ENCODE measurements around the gene ZNF33A. TPM values are rescaled to one million over a fixed set of nuclear protein-coding genes. Genes with fewer than 3 reads are reported as not detected.

ZNF33A gene
- total RNA-seq (2022; extraction: Qiagen RNA extraction) = 5.4 to 8.2 TPM (median 6.0 TPM) in 5 replicates

DNA sequence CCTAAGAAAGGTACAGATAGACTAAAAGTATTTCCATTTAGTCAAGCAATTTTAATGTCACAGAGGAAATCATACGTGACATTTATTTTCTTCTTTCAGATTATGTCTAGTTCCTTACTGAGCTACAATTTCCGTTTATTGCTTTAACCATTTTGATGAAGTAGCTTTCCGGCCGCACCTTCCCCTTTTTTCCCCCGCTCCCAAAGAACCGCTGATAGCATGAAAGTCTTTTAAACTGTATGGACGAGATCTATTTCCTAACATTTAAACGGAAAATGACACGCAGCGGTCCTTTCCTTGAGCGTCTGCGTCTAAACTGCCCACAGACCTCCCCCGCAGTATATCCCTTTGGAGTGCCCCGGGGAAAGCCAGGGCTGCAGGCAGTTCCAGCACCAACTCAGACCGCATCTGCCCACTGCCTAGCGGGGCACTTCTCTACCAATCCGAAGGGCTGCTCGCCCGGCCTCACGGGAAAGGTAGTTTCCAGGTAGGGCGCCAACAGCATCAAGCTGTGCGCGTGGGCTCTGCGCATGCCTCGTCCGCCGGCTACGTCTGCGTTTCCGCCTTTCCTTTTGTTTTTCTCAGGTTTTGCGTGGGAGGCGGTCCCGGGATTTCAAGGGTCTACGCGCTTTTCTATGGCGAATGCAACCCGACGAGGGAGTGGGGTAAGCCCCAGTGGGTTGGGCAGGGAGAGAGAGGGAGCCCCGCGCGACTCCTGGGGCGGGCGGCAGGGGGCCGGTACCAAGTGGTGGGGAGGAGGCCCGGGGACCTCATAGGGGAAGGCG lies at the start of gene ZNF33A:
Gene ZNF33A, plus strand, starts transcription at position 557 of the 785 bp plus-strand sequence. CDS start 1,667 bp downstream, outside the sequence.

GRCh38 chr10:37976091-37976879 lies 34.2 kb upstream of the ZNF33A start, which contains the start of gene ZNF25:
ZNF25 (minus strand) TSS chr10:37976647; CDS start chr10:37971722, 4,925 bp downstream.

DNA sequence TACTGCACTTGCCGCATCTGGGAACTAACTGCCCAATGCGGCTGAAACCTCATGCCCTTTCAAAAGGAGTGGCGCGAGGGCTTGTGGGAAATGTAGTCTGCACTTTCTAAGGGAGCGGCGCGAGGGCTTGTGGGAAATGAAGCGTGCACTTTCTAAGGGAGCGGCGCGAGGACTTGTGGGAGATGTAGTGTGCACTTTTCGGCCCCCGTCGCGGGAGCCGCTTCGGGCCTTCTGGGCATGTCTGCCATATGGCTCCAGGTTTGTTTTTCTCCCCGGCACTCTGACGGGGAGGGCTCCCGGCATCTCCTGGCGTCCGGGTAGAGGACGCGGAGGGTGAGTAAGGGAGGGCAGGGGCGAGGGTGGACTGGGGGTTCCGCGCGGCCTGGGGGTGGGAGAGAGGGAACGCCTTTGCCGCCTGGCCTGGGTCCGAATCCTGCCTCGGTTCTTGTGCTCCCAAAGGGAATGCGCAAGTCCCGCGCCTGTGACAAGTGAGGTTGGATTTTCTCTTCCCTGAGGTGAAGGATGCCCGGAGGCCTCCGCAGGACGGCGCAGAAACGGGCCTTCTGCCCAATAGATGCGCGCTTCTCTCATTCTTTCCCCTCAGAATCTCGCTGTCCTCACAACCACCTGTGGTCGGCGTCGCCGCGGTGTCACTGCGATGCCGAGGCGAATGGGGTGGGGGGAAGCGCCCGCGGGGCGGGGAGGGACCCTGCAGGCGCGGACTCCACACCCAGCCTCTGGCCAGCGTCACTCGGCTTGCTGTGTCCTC lies 83.9 kb downstream of the ZNF33A start, which contains the start of gene ZNF37A:
Gene ZNF37A, plus strand, starts transcription at position 180 of the 769 bp plus-strand sequence. CDS start 2,281 bp downstream, outside the sequence.

Other genes with a start within 250 kb of the ZNF33A start
- 2.5 to 3.8 TPM (median 3.3 TPM) in 5 replicates for gene ZNF248, start 153.1 kb upstream of the ZNF33A start, total RNA-seq (2022; extraction: Qiagen RNA extraction)
- 1.5 to 1.9 TPM (median 1.7 TPM) in 5 replicates for gene ZNF25, start 34.0 kb upstream of the ZNF33A start, total RNA-seq (2022; extraction: Qiagen RNA extraction)
- 4.5 to 6.0 TPM (median 5.5 TPM) in 5 replicates for gene ZNF37A, start 83.7 kb downstream of the ZNF33A start, total RNA-seq (2022; extraction: Qiagen RNA extraction)